ENCODE results near the gene NKTR.

NKTR gene

GRCh38 chr3:42589382-42590109, 10.9 kb upstream of the NKTR start:
- TF ChIP-seq ZBTB6 (tag by site-specific recombination; IDR thresholded peaks at IDR 0.05), result no peak
- TF ChIP-seq HOXD13 (CRISPR knock-in tag; IDR thresholded peaks at IDR 0.05; ENCODE audit: borderline replicate concordance), result no peak
- no peak for TF ChIP-seq ZNF148 (tag by site-specific recombination; IDR thresholded peaks at IDR 0.05; ENCODE audit: borderline replicate concordance)
- TF ChIP-seq GLI4 (tag by site-specific recombination; IDR thresholded peaks at IDR 0.05), result no peak
- no peak overlapping the region for H3K4me3 ChIP-seq (ENCODE audit: low read depth, low read length)
- peaks cover 0 to 26% of the 10 kb centered on the region in 2 experiments; a peak in 1 of 3 replicates for H3K36me3 ChIP-seq (ENCODE audit: control insufficient read depth in 2 of 2, insufficient read depth in 1 of 2, low read length in 2 of 2)
- CTCF ChIA-PET, result interaction anchor here (0.6 to 0.9 kb wide), 4 partner anchors 12 to 275 kb away, joined by 3 read pairs; no protein-coding TSS in a partner anchor
- POLR2A ChIA-PET, result interaction anchor here (2.5 kb wide), 1 partner anchor 8 kb away, joined by 38 read pairs; the partner anchor contains the start of gene SEC22C
- H3K27ac ChIP-seq (ENCODE audit: extremely low read depth, low read depth, low read length), result peak overlapping the region; percentile 18; the same call in 1 of the 2 replicates
- H3K4me1 ChIP-seq (ENCODE audit: control insufficient read depth, insufficient read depth, low read length), result no peaks in the 10 kb centered on the region
- H3K9me3 ChIP-seq (ENCODE audit: control insufficient read depth, insufficient read depth, low read depth, low read length), result no peaks in the 10 kb centered on the region

DNA sequence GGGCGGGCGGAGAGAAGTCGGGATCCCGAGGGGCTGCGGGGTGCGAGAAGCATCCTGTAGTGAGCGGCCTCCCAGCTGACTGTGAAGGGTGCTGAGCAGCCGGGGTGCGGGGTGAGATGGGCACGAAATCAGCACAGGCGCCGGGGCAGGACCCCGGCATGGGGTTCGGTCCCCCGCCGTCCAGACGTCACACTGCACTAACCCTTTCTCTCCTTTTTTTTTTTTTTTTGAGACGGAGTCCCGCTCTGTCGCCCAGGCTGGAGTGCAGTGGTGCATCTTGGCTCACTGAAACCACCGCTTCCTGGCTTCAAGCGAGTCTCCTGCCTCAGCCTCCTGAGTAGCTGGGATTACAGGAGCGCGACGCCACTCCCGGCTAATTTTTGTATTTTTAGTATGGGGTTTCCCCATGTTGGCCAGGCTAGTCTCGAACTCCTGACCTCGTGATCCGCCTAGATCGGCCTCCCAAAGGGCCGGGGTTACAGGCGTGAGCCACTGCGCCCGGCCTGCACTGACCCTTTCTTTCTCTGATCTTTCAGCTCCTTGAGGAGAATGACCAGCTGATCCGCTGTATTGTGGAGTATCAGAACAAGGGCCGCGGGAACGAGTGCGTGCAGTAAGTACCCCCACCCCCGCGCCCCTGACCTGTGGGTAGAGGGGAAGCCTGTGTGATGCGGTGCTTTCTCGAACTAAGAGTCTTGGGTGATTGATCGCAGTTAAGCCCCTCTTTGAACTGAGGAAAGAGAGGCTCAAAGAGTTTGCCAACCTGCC, 9.3 kb upstream of the NKTR start:
- H3K4me3 ChIP-seq (ENCODE audit: low read depth, low read length), result peak overlapping the region; percentile 55
- no peaks in the 10 kb centered on the region for H3K9me3 ChIP-seq (ENCODE audit: control insufficient read depth, insufficient read depth, low read depth, low read length)
- H3K36me3 ChIP-seq (ENCODE audit: control insufficient read depth in 2 of 2, insufficient read depth in 1 of 2, low read length in 2 of 2), result peaks cover 0 to 37% of the 10 kb centered on the region in 2 experiments; a peak in 1 of 3 replicates
- CTCF ChIA-PET, result interaction anchor here (0.6 kb wide), 1 partner anchor 26 kb away, joined by 3 read pairs; no protein-coding TSS in a partner anchor
- H3K4me1 ChIP-seq (ENCODE audit: control insufficient read depth, insufficient read depth, low read length), result no peaks in the 10 kb centered on the region
- POLR2A ChIA-PET, result interaction anchor here (0.8 to 2.6 kb wide), 6 partner anchors 8 to 1392 kb away, joined by 3 to 60 read pairs (median 5); partner anchors contain the start of genes CTNNB1, NKTR and SEC22C
- H3K27ac ChIP-seq (ENCODE audit: extremely low read depth, low read depth, low read length), result peak overlapping the region; percentile 17; the same call in 1 of the 2 replicates
- TF ChIP-seq ZSCAN23 (tag by site-specific recombination; IDR thresholded peaks at IDR 0.05), result no peak
- no peak for TF ChIP-seq ZNF146 (tag by site-specific recombination; IDR thresholded peaks at IDR 0.05)
- TF ChIP-seq ZNF513 (tag by site-specific recombination; IDR thresholded peaks at IDR 0.05), result no peak
- TF ChIP-seq ZNF768 (tag by site-specific recombination; IDR thresholded peaks at IDR 0.05), result no peak
- TF ChIP-seq ZNF670 (tag by site-specific recombination; IDR thresholded peaks at IDR 0.05; ENCODE audit: low read depth), result no peak
- TF ChIP-seq ZNF354C (tag by site-specific recombination; IDR thresholded peaks at IDR 0.05; ENCODE audit: borderline replicate concordance, low read depth), result no peak
- TF ChIP-seq, protein P1, sequence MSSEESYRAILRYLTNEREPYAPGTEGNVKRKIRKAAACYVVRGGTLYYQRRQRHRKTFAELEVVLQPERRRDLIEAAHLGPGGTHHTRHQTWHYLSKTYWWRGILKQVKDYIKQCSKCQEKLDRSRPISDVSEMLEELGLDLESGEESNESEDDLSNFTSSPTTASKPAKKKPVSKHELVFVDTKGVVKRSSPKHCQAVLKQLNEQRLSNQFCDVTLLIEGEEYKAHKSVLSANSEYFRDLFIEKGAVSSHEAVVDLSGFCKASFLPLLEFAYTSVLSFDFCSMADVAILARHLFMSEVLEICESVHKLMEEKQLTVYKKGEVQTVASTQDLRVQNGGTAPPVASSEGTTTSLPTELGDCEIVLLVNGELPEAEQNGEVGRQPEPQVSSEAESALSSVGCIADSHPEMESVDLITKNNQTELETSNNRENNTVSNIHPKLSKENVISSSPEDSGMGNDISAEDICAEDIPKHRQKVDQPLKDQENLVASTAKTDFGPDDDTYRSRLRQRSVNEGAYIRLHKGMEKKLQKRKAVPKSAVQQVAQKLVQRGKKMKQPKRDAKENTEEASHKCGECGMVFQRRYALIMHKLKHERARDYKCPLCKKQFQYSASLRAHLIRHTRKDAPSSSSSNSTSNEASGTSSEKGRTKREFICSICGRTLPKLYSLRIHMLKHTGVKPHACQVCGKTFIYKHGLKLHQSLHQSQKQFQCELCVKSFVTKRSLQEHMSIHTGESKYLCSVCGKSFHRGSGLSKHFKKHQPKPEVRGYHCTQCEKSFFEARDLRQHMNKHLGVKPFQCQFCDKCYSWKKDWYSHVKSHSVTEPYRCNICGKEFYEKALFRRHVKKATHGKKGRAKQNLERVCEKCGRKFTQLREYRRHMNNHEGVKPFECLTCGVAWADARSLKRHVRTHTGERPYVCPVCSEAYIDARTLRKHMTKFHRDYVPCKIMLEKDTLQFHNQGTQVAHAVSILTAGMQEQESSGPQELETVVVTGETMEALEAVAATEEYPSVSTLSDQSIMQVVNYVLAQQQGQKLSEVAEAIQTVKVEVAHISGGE (tag by site-specific recombination; conservative IDR thresholded peaks at IDR 0.05; ENCODE audit: low read depth), result no peak
- TF ChIP-seq ZNF660 (tag by site-specific recombination; IDR thresholded peaks at IDR 0.05), result no peak
- no peak for TF ChIP-seq ZNF37A (tag by site-specific recombination; IDR thresholded peaks at IDR 0.05)
- peak; percentile 33; the same call in 1 of the 2 replicates for TF ChIP-seq ZIC2 (tag by site-specific recombination; IDR thresholded peaks at IDR 0.05)
- no peak for TF ChIP-seq ATF2 (tag by site-specific recombination; IDR thresholded peaks at IDR 0.05; ENCODE audit: low read depth)
- no peak for TF ChIP-seq ZNF664 (tag by site-specific recombination; IDR thresholded peaks at IDR 0.05)
- TF ChIP-seq IKZF3 (tag by site-specific recombination; IDR thresholded peaks at IDR 0.05), result no peak
- TF ChIP-seq MEIS1 (CRISPR knock-in tag; IDR thresholded peaks at IDR 0.05; ENCODE audit: borderline replicate concordance), result no peak
- TF ChIP-seq ZNF837 (tag by site-specific recombination; IDR thresholded peaks at IDR 0.05), result no peak
- no peak for TF ChIP-seq KLF8 (tag by site-specific recombination; IDR thresholded peaks at IDR 0.05)
- no peak for TF ChIP-seq ZNF677 (tag by site-specific recombination; IDR thresholded peaks at IDR 0.05)
- no peak for TF ChIP-seq ZNF155 (tag by site-specific recombination; IDR thresholded peaks at IDR 0.05)
